Fibroblast of villous mesenchyme (primary cell): ENCODE measurements around the gene DDX18. TPM values are rescaled to one million over a fixed set of nuclear protein-coding genes. Genes with fewer than 3 reads are reported as not detected.

Source experiments
- total RNA-seq: library from RNA; depleted of rRNA; stranded (reverse); fragments of >200 nt; gene quantifications from 2 replicates; pipeline ENCODE4 v1.2.3, GENCODE V29; 2012

DDX18 gene
- total RNA-seq, 1 donor, result 61.7 TPM

Other genes with a start within 250 kb of the DDX18 start
- gene CCDC93, start 199.4 kb downstream of the DDX18 start, total RNA-seq, result 21.9 and 28.1 TPM in 2 replicates